Ovary (tissue), 9 donors: ENCODE measurements around the gene VPS26A. TPM values are rescaled to one million over a fixed set of nuclear protein-coding genes. Genes with fewer than 3 reads are reported as not detected.
"Not testable (repeated sequence)": the region's sequence is repeated elsewhere in the genome, so short reads cannot be mapped to it uniquely, and the experiment has no call there.

ENCODE experiments used
- DNase-seq, 5 donors: peaks; one replicate each; pipeline ENCODE4 v3.0.0-alpha.2; 2019 to 2020
- H3K27ac ChIP-seq, 2 donors: fragments of 200-600 bp; one replicate each; pipeline versions ENCODE4 v1.5.1 to v1.8.0; 2019 to 2022
- H3K27me3 ChIP-seq: fragments of 200-600 bp; one replicate; pipeline ENCODE4 v1.8.0; 2022
- H3K36me3 ChIP-seq: fragments of 200-600 bp; sonication (generic); one replicate; pipeline ENCODE4 v1.5.1; 2019
- H3K4me1 ChIP-seq: one replicate; pipeline ENCODE4 v1.8.1; 2013; ENCODE audit warnings: mild to moderate bottlenecking, moderate library complexity; ENCODE audit not compliant: insufficient read depth
- H3K4me3 ChIP-seq: fragments of 200-600 bp; sonication (generic); one replicate; pipeline ENCODE4 v1.5.1; 2017
- H3K9me3 ChIP-seq, 2 donors: fragments of 200-600 bp in 1 of 2; sonication (generic) in 1 of 2; one replicate each; pipeline versions ENCODE4 v1.5.1 to v1.8.1; 2013 to 2019; ENCODE audit warnings: mild to moderate bottlenecking in 1 of 2, moderate library complexity in 1 of 2
- EP300 ChIP-seq: sonication (generic); formaldehyde crosslinking; IDR thresholded peaks from one replicate; pipeline ENCODE4 v1.6.1; 2017; ENCODE audit warnings: antibody characterized with exemption
- POLR2A ChIP-seq: fragments of 450-650 bp; IDR thresholded peaks from one replicate; pipeline ENCODE4 v1.6.1; 2017; ENCODE audit warnings: antibody characterized with exemption, mild to moderate bottlenecking, moderate library complexity
- WGBS, 3 donors: extraction: QIAGEN DNeasy Blood & Tissue Kit in 1 of 3; methylation state at CpG; one replicate each; pipeline versions ENCODE4 v1.1.5 to v1.1.7; 2013 to 2017; 5-methylcytosine and 5-hydroxymethylcytosine counted together
- intact Hi-C, 4 donors: fragments of 100-400 bp; cut with DNase I; formaldehyde crosslinking; loops; one replicate each; pipeline versions ENCODE4 v1.11.0 to v1.15.1; 2022 to 2023
- polyA plus RNA-seq, 2 donors: library from polyadenylated mRNA; stranded (reverse); fragments of 200-250 nt in 1 of 2; fragments of 350-450 nt in 1 of 2; fragmentation: Illumina TruSeq in 1 of 2; extraction: RNeasy Lipid Tissue Mini Kit (QIAGEN cat#74804) in 1 of 2; gene quantifications; one replicate each; pipeline ENCODE4 v1.2.3, GENCODE V29; 2013 to 2014
- total RNA-seq, 7 donors: library from RNA; depleted of rRNA in 2 of 7; stranded (reverse); fragments of >200 nt in 2 of 7; fragmentation: NEBNext Ultra II Directional in 3 of 7; extraction: Animal tissue kit (Norgen Biotek cat#: 25700) in 3 of 7; gene quantifications; one replicate each; pipeline versions ENCODE4 v1.1.0 to v1.2.4, GENCODE V29; 2016 to 2023
- TF ChIP-seq, protein P1 (sequence below), 3 donors: fragments of 450-650 bp in 2 of 3; fragments of 200-600 bp in 1 of 3; IDR thresholded peaks; one replicate each; pipeline versions ENCODE4 v1.5.1 to v1.8.0; 2016 to 2022; ENCODE audit warnings: antibody characterized with exemption in 3 of 3, mild to moderate bottlenecking in 1 of 3
- donor health status: DM: no; HTN: no; CAD: no; lungs with moderate emphysema.
- donor health status: DM: no; HTN: no; CAD: no.
- donor health status: Bipolar disorder and iron deficiency.
- donor health status: DM: yes; HTN: yes; CAD: no.
- donor health status: DM: no; HTN: no; CAD: no.
- donor health status: DM: yes; HTN: yes; CAD: no.

The VPS26A gene
- total and polyA plus RNA-seq, 9 donors, result 21.3 to 65.4 (median 44.1) TPM

DNA sequence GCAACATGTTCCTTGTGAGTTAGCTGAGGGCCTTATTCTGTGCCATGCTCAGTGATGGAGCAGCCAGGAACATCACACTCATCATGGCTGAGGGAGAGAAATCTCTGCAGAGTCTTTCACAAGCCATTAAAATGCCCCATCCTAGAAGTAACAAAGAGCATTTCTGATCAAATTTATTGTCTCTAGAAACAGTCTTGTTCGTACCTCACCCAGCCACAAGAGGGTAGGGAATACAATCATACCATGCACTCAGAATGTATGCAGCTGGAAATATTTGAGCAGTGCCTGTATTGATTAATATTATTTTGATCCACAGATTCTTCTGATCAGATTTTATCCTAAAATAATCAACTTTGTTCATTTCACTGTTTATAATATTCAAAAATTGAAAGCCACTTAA, 17.3 kb downstream of the VPS26A start:
- no peak overlapping the region for H3K4me3 ChIP-seq
- no peaks in the 10 kb centered on the region for H3K9me3 ChIP-seq
- intact Hi-C loops, result no loop called here
- no peaks in the 10 kb centered on the region for H3K27me3 ChIP-seq
- WGBS, 3 donors, result 80 to 94% (median 93%) methylated on average over 1 of the region's 1 CpG
- no peaks in the 10 kb centered on the region for H3K36me3 ChIP-seq
- DNase-seq, result no peak
- TF ChIP-seq, protein P1, sequence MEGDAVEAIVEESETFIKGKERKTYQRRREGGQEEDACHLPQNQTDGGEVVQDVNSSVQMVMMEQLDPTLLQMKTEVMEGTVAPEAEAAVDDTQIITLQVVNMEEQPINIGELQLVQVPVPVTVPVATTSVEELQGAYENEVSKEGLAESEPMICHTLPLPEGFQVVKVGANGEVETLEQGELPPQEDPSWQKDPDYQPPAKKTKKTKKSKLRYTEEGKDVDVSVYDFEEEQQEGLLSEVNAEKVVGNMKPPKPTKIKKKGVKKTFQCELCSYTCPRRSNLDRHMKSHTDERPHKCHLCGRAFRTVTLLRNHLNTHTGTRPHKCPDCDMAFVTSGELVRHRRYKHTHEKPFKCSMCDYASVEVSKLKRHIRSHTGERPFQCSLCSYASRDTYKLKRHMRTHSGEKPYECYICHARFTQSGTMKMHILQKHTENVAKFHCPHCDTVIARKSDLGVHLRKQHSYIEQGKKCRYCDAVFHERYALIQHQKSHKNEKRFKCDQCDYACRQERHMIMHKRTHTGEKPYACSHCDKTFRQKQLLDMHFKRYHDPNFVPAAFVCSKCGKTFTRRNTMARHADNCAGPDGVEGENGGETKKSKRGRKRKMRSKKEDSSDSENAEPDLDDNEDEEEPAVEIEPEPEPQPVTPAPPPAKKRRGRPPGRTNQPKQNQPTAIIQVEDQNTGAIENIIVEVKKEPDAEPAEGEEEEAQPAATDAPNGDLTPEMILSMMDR (IDR thresholded peaks at IDR 0.05), result no peak
- TF ChIP-seq POLR2A, result no peak
- TF ChIP-seq EP300, result no peak
- H3K27ac ChIP-seq, result no peak overlapping the region
- peaks cover 1% of the 10 kb centered on the region for H3K4me1 ChIP-seq

DNA sequence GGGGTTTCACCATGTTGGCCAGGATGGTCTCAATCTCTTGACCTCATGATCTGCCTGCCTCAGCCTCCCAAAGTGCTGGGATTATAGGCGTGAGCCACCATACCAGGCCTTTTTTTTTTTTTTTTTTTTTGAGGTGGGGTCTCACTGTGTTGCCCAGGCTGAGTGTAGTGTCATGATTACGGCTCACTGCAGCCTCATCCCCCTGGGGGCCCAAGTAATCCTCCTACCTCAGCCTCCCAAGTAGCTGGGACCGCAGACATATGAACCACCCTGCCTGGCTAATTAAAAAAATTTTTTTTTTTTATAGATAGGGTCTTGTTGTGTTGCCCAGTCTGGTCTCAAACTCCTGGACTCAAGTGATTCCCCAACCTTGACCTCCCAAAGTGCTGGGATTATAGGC, 18.1 kb downstream of the VPS26A start:
- H3K27ac ChIP-seq, H3K4me3 ChIP-seq, H3K36me3 ChIP-seq, H3K9me3 ChIP-seq, H3K4me1 ChIP-seq, intact Hi-C loops, H3K27me3 ChIP-seq, DNase-seq: not testable (repeated sequence)
- WGBS, 3 donors, result 96 to 99% (median 98%) methylated on average over 3 of the region's 3 CpGs

DNA sequence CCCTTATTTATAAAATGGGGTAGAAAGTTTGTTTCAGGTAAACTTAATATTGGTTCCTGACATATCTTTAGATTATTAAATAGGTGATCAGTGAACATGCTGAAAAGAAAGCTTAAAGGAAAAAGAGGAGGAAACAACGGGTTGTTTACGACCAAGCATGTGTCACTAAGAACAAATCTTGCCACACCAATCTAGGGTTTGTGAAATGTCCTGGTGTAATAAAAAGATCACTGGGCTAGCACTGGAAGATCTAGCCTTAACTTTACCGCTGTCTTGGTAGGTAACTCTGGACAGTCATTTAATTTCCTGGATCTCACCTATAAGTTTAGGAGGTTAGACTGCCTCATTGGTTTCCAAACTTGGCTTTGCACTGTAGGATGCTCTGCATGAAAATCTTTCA, 19.0 kb downstream of the VPS26A start:
- Histone ChIP-seq H3K9me3 (no peaks in the 10 kb centered on the region), H3K27ac (no peak overlapping the region), H3K36me3 (no peaks in the 10 kb centered on the region), H3K4me1 (peaks cover 1% of the 10 kb centered on the region), H3K27me3 (no peaks in the 10 kb centered on the region), H3K4me3 (no peak overlapping the region)
- TF ChIP-seq, protein P1 (IDR thresholded peaks at IDR 0.05), result no peak
- TF ChIP-seq POLR2A (no peak), EP300 (no peak)
- 61 to 91% (median 81%) methylated on average over 3 of the region's 3 CpGs for WGBS, 3 donors
- intact Hi-C loops, result no loop called here
- DNase-seq, result no peak

DNA sequence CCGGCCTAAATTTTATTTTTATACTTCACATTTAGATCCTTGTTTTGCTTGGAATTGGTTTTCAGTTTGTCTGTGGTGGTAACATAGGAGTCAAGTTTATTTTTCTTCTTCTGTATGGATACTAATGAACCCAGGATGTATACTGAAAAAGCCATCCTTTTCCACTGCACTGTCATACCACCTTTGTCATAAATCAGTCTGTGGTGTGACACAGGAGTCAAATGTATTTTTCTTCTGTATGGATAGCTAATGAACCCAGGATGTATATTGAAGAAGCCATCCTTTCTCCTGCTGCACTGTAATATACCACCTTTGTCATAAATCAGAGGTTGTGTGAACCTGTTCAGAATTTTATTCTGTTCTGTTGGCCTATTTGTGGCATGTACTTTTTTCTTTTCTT, 21.4 kb downstream of the VPS26A start:
- intact Hi-C loops, result no loop called here
- H3K27me3 ChIP-seq, result no peaks in the 10 kb centered on the region
- TF ChIP-seq POLR2A (no peak), EP300 (no peak)
- TF ChIP-seq, protein P1 (IDR thresholded peaks at IDR 0.05), result no peak
- H3K27ac ChIP-seq, result no peak overlapping the region
- H3K9me3 ChIP-seq, result no peaks in the 10 kb centered on the region
- no peaks in the 10 kb centered on the region for H3K36me3 ChIP-seq
- no peaks in the 10 kb centered on the region for H3K4me1 ChIP-seq
- no peak for DNase-seq
- no peak overlapping the region for H3K4me3 ChIP-seq
- WGBS, 3 donors, result 88 to 97% (median 90%) methylated on average over 1 of the region's 1 CpG

DNA sequence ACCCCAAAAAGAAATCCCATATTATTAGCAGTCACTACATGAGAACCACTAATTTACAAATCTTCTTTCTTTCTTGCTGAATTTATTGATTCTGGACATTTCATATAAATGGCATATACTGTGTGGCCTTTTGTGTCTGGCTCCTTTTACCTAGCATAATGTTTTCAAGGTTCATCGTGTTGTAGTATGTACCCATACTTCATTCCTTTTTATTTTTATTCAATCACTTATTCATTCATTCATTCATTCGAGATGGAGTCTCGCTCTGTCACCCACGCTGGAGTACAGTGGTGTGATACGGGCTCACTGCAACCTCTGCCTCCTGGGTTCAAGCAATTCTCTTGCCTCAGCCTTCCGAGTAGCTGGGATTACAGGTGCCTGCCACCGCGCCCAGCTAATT, 21.9 kb downstream of the VPS26A start:
- intact Hi-C loops, result no loop called here
- no peak for DNase-seq
- Histone ChIP-seq H3K27ac (no peak overlapping the region), H3K4me1 (no peaks in the 10 kb centered on the region), H3K36me3 (no peaks in the 10 kb centered on the region), H3K4me3 (no peak overlapping the region), H3K9me3 (no peaks in the 10 kb centered on the region), H3K27me3 (no peaks in the 10 kb centered on the region)
- WGBS, 3 donors, result 96 to 98% (median 97%) methylated on average over 8 of the region's 8 CpGs
- TF ChIP-seq EP300 (no peak), POLR2A (no peak)
- TF ChIP-seq, protein P1 (IDR thresholded peaks at IDR 0.05), result no peak
